GM20431 (cell line): ENCODE measurements around the gene SLC44A1.

Experiments
- in situ Hi-C: fragments of 300-500 bp; cut with MseI, MboI; formaldehyde crosslinking; loops from one replicate; pipeline ENCODE4 v1.15.0; 2020; ENCODE audit warnings: low sequenced_read_pairs; ENCODE audit not compliant: unreplicated experiment

SLC44A1 gene

GRCh38 chr9:105414947-105415661, 170.7 kb downstream of the SLC44A1 start:
- in situ Hi-C loops, result loop anchor here (10.0 to 25.0 kb wide), 2 partner anchors 260 to 553 kb away; no protein-coding TSS in a partner anchor

- in situ Hi-C loops, result loop anchor here (10.0 to 25.0 kb wide), 2 partner anchors 261 to 553 kb away; no protein-coding TSS in a partner anchor
Measured at GRCh38 chr9:105415662-105415980, 171.2 kb downstream of the SLC44A1 start.

GRCh38 chr9:105416840-105417239, 172.4 kb downstream of the SLC44A1 start:
- in situ Hi-C loops, result loop anchor here (10.0 to 25.0 kb wide), 2 partner anchors 262 to 555 kb away; no protein-coding TSS in a partner anchor

- in situ Hi-C loops, result loop anchor here (10.0 to 25.0 kb wide), 2 partner anchors 264 to 557 kb away; no protein-coding TSS in a partner anchor
Measured at GRCh38 chr9:105418588-105419500, 174.4 kb downstream of the SLC44A1 start.

GRCh38 chr9:105419816-105420597, 175.6 kb downstream of the SLC44A1 start:
- in situ Hi-C loops, result loop anchor here (10.0 to 25.0 kb wide), 2 partner anchors 265 to 558 kb away; no protein-coding TSS in a partner anchor

GRCh38 chr9:105421154-105421553, 176.7 kb downstream of the SLC44A1 start:
- in situ Hi-C loops, result loop anchor here (25.0 kb wide), 1 partner anchor 559 kb away; no protein-coding TSS in a partner anchor

GRCh38 chr9:105421864-105422263, 177.4 kb downstream of the SLC44A1 start:
- in situ Hi-C loops, result loop anchor here (25.0 kb wide), 1 partner anchor 560 kb away; no protein-coding TSS in a partner anchor

GRCh38 chr9:105425816-105426433, 181.5 kb downstream of the SLC44A1 start:
- in situ Hi-C loops, result loop anchor here (25.0 kb wide), 1 partner anchor 261 kb away; the partner anchor contains the start of gene TMEM38B

GRCh38 chr9:105426657-105427056, 182.2 kb downstream of the SLC44A1 start:
- in situ Hi-C loops, result loop anchor here (25.0 kb wide), 1 partner anchor 261 kb away; the partner anchor contains the start of gene TMEM38B

GRCh38 chr9:105431424-105432246, 187.2 kb downstream of the SLC44A1 start:
- in situ Hi-C loops, result loop anchor here (25.0 kb wide), 1 partner anchor 256 kb away; the partner anchor contains the start of gene TMEM38B

GRCh38 chr9:105432247-105432842, 187.9 kb downstream of the SLC44A1 start:
- in situ Hi-C loops, result loop anchor here (25.0 kb wide), 1 partner anchor 255 kb away; the partner anchor contains the start of gene TMEM38B

- in situ Hi-C loops, result loop anchor here (25.0 kb wide), 1 partner anchor 252 kb away; the partner anchor contains the start of gene TMEM38B
Measured at GRCh38 chr9:105435453-105435852, 191.0 kb downstream of the SLC44A1 start.

- in situ Hi-C loops, result loop anchor here (25.0 kb wide), 1 partner anchor 251 kb away; the partner anchor contains the start of gene TMEM38B
Measured at GRCh38 chr9:105436783-105437182, 192.3 kb downstream of the SLC44A1 start.

GRCh38 chr9:105437704-105438103, 193.3 kb downstream of the SLC44A1 start:
- in situ Hi-C loops, result loop anchor here (25.0 kb wide), 1 partner anchor 250 kb away; the partner anchor contains the start of gene TMEM38B

GRCh38 chr9:105438141-105438806, 193.8 kb downstream of the SLC44A1 start:
- in situ Hi-C loops, result loop anchor here (25.0 kb wide), 1 partner anchor 249 kb away; the partner anchor contains the start of gene TMEM38B

GRCh38 chr9:105439428-105439827, 195.0 kb downstream of the SLC44A1 start:
- in situ Hi-C loops, result loop anchor here (25.0 kb wide), 1 partner anchor 248 kb away; the partner anchor contains the start of gene TMEM38B
